ENCODE data around the gene KRTAP10-1.
"Not testable (repeated sequence)": the region's sequence is repeated elsewhere in the genome, so short reads cannot be mapped to it uniquely, and the experiment has no call there.

Gene KRTAP10-1

DNA sequence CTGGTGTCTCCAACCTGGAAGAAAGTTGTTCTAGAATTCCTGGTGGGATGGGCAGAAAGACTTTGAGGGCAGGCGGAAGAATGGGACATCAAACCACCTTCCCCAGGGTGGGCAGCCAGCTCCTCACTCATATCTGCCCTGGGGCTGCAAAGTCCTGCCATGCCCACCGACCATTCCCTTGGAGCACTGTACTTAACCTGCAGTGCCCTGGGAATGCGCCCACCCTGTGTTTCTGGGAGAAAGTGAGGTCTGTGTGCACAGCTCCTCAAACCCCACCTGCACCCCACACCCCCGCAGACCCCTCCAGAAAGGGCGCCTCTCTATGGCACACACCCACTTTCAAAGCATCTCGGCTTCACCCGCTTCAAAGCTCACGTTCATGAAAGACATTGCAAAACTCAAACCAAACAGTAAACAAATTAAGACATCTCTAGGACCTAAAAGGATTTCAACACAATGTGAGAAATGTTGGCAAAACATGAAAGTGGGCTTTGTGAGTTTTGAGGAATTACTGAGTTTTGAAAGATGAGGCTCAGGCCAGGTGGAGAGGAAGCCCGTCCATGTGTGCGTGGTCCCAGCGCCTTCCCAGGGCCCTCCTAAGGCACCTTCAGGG is 25.1 kb downstream of the KRTAP10-1 start:
- FAIRE-seq, result no peak

- FAIRE-seq, result no peak
Observed at GRCh38 chr21:44514218-44514520, 25.8 kb downstream of the KRTAP10-1 start.

DNA sequence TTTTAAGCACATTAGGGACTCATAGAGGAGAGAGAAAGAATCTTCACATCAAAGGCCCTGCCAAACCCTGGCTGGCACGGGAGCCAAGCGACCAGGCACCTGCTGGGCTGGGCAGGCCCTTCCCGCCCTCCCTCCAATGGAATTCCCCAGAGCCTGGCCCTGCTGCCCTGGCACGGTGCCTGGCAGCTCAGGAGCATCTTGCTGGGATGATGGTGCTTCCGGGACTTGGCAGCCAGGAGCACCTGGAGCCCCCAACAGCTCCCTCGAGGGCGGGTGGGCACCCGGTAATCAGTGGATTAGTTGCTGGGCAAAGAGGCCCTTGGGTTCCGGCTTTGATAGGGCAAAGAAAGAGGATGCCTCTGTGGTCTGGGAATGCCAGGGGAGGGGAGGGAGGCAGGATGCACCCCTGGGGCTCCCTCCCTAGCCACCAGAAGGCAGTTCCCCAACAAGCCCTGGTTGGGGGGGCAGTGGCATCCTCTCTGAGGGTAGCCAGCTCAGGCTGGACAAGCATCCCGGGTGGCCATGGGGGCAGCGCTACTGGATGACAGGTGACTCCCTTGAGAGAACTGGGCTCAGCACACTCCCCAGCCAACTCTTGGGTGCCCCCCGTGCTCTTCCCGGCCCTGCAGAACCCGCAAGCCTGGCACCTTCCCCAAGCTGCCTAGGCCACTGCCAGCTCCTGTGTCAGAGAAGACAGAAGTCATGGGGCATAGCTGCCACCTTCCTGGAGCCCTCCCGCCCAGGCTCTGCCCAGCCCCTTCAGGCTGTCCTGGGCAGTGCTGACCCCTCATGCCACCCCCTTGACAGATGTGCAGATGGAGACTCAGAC is 26.4 kb downstream of the KRTAP10-1 start:
- FAIRE-seq, result no peak

GRCh38 chr21:44512496-44513388 is 27.3 kb downstream of the KRTAP10-1 start:
- no peak for FAIRE-seq

GRCh38 chr21:44511938-44512275 is 28.1 kb downstream of the KRTAP10-1 start:
- FAIRE-seq, result no peak

DNA sequence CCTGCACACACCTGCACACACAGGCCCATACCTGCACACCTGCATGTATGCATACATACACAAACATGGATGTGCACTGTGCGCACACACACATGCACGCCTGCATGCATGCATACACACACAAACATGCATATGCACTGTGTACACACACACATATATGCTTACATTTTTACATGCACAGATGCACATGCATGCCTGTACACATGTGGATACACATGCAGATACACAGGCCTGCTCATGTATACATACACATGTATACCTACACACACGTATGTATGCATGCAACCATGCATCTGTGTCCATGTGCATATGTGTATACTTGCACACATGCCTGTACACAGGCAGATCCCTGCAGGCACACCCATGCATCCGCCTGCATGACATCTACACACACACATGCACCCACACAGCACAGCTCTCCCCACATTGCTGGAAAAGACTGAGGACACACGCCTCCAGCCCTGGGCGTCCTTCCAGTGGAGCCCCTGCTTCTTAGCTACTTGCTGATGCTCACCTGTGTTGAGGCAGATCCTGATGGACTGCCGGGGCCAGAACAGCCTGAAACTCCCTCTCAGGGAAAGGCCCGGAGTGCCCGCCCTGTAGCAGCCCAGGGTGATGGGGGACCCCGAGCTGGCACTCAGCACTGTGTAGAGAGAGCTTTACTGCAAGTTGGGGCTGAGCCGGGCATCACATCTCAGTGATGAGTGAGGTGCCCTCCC is 28.6 kb downstream of the KRTAP10-1 start:
- FAIRE-seq, result no peak

GRCh38 chr21:44510508-44511218 is 29.3 kb downstream of the KRTAP10-1 start:
- FAIRE-seq, result no peak

DNA sequence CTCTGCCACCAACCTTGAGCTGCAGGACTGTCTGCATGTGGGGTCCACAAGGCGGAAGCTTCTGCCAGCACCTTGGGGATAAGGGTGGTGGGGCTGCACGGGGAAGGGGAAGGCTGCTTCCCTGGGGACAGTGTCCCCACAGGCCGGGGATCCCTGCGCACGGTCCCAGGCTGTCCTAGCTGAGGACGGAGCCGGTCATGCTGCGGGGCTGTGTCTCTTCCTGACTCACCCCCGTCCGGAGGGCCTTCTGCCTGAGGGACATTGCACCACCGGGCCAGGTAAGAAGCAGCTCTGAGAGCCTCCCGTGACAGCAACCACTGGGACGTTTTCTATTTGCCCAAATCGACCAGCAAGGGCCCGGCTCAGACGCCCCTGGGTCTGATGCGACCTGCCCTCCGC is 29.9 kb downstream of the KRTAP10-1 start:
- FAIRE-seq, result no peak

GRCh38 chr21:44509539-44509938 is 30.5 kb downstream of the KRTAP10-1 start:
- FAIRE-seq, result no peak

DNA sequence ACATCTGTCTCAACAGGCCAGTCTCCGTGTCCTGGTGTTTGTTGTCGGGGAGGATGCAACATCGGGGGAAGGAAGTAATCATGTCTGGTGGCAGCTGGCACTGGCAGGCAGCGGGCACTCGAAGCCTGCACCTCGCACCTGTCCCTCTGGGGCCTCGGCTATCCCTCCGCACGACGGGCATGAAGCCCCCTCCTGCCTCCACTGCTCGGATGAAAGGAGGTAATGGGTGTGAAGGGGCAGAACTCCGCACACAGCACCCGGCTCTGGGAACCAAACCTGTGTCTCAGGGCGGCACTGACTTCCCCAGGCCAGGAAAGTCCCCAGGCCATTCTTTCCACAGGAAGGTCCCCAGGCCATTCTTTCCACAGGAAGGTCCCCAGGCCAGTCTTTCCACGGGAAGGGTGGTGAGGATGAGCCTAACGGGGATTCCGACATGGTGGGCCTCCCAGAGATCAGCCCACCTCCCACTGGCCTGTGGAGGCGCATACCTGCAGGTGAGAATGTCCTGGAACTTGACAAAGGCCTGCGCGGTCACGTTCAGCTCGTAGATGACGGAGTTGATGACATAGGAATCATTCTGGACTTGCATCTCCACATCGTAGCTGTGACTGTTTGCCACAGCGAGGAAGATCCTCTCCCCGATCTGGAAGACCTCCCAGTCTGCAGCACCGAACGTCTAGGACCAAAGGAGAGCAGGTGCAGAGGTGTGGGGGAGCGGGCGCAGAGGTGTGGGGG is 31.1 kb downstream of the KRTAP10-1 start:
- FAIRE-seq, result no peak

DNA sequence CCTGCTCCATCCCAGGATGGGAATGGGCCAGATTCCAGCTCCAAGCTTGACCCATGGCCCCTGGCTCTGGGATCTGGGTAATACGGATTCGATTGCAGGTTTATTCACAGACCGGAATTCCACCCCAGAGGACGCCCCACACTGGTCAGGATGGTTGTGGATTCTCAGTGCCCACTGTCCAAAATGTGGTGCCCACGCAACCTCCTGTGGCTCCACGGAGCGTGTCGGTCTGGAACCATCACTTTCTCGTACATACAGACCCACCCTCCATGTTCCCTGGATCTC is 31.6 kb downstream of the KRTAP10-1 start:
- FAIRE-seq, result no peak

DNA sequence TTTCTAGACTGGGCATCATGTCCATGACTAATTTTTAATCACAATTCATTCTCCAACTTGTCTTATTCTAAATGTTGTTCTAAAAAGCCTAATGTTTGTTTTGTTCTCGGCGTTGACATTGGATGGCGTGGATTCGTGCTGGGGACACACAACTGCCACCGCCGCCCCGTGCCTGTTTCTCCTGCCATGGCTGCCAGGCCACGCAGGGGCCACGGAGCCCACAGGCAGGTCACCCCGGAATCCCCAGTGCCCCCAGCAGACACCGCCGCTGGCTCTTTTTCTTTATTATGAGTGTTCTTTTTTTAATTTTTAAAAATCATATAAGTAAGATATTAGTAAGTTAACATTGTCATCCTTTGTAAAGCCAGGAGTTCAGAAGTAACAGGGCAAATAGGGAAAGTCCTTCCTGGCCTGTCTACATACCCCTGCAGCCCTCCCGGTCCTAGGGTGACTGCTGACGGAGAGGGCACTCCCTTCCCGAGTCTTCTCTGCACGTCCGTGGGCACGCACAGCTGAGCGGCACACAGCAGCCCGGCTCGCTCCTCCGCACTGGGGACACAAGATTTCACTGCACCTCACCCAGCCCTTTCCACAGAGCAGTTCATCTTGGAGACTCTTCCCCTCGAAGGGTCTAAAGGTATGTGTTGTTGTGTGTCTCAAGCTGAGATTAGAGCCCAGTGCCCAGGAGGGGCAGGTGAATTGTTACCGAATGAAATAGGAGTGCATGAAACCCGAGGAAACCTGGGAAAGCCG is 32.1 kb downstream of the KRTAP10-1 start:
- no peak for FAIRE-seq

DNA sequence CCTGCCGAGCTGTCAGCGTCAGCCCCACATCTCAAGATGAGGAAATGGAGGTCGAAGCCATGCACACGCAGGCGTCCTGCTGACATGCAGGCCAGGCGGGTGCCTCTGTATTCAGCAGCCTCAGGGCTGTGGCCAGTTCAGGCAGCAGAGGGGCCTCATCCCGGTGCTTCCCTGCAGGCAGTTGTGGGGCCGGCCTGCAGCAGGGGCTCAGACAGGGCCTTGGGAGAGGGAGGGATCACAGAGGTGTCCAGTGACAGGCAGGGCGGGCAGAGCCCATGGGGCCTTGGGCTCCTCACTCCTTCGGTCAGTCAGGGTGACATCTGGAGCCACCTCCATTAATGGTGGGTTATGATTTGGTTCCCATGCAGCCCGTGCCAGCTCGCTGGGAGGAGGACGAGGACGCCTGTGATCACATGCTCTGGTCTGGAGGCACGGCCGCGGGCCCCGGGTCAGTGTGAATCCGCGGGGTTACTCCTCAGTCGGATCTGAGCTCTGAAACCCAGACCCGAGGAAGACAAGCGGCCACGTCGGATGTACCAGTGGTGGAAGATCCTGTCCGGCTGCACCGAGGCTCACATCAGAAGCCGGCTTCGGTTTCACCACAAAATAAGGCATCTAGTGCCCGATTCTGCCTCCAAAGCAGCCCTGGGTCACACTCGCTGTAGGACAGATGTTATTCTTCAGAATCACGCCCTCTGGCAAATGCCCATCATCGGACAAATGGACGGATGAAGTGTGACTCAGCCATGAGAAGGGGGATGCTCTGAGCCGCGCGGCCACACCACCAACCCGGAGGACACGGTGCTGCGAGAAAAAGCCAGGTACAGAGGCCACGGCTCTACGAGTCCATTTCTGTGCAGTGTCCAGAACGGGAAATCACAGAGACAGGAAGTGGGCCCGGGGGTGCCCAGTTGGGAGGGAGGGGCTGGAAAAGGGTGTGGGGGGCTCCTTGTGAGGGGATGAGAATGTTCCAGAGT is 33.4 kb downstream of the KRTAP10-1 start:
- no peak for FAIRE-seq

DNA sequence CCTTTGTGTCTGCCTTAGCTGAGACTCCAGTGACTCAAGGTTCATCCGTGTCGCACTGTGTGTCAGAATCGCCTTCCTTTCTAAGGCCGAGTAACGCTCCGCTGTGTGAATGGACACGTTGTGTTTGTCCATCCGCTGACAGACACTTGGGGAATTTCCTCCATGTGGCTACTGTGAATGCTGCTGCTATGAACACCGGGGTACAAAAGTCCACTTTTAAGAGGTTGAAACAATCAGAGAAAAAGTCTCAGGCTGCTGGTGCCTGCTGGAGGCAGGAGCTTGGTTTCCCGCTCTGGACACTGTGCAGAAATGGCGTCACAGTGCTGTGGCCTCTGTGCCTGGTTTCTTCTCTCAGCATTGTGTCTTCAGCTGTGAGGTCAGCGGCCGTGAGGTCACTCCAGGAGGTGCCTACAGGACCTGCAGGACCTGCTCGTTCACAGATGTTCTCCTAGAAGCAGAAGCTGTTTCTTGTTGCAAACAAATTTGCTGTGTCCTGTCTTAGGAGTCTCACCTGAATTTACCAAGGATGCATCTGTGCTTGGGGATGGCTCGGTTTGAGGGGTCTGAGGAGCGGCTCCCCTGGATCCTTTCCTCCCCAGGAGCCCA is 34.2 kb downstream of the KRTAP10-1 start:
- FAIRE-seq, result no peak

DNA sequence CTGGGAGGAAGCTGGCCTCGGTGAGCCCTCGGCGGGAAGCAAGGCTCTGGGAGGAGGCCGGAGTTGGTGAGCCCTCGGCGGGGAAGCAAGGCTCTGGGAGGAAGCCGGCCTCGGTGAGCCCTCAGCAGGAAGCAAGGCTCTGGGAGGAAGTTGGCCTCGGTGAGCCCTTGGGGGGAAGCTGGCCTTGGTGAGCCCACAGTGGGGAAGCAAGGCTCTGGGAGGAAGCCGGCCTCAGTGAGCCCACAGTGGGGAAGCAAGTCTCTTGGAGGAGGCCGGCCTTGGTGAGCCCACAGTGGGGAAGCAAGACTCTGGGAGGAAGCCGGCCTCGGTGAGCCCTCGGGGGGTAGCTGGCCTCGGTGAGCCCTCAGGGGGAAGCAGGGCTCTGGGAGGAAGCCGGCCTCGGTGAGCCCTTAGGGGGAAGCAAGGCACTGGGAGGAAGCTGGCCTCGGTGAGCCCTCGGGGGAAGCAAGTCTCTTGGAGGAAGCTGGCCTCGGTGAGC is 36.0 kb downstream of the KRTAP10-1 start:
- no peak for FAIRE-seq

GRCh38 chr21:44503006-44503889 is 36.7 kb downstream of the KRTAP10-1 start:
- FAIRE-seq, result not testable (repeated sequence)

DNA sequence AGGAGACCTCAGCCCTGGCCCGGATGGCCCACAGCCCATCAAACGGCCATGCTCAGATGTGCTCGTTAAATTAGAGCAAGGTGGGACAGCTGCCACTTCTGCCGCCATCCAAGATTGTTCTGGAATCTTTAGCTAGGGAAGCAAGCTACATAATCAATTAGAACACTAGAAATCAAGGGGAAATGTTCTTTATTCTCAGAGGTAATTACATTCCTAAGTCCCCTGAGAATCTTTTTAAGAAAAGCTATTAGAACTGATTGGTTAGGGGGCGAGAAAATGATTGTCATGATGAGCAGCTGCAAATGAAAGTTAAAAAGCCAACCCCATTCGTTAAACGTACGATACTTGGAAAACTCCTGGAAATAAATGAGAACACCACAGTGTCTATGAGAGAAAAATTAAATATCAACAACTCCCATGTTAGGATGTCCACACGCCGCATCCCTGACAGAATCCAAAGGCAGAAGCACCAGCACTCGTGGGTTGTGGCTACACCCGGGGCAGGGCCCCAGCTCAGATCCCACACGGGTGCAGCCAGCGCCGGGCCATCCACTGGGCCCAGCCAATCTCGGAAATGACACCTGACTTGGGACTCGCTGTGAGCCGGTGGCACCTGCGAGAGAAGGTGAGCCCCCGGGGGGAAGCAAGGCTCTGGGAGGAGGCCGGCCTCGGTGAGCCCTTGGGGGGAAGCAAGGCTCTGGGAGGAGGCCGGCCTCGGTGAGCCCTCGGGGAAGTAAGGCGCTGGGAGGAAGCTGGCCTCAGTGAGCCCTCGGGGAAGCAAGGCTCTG is 37.6 kb downstream of the KRTAP10-1 start:
- FAIRE-seq, result no peak
